IMR-90 (cell line): ENCODE results near the gene FAM78A. TPM values are rescaled to one million over a fixed set of nuclear protein-coding genes. Genes with fewer than 3 reads are reported as not detected.

Experiments
- ATAC-seq: fragments of 200-7000 bp; cut with Tn5 transposase; 2 replicates; pipeline ENCODE4 v1.9.1; 2020; ENCODE audit warnings: low read depth, mild to moderate bottlenecking, moderate library complexity
- BruUV-seq: library from RNA; stranded (reverse); fragments of 400-500 nt; replicated peaks from 2 replicates; lab custom pipeline; 2021; lab: Mats Ljungman, UMichigan
- CTCF ChIA-PET: fragments of 300-600 bp; formaldehyde crosslinking; extraction: SDS; loops from one replicate; lab custom pipeline; 2021; ENCODE audit warnings: antibody characterized with exemption; lab: Yijun Ruan, JAX
- POLR2A ChIA-PET: fragments of 300-600 bp; sonication (Branson Sonifier 250); formaldehyde crosslinking; loops from one replicate; lab custom pipeline; 2022; ENCODE audit warnings: antibody characterized with exemption; ENCODE audit not compliant: unreplicated experiment; lab: Charles Lee
- DNase-seq: peaks from one replicate; pipeline ENCODE4 v3.0.0; 2013
- H2AFZ ChIP-seq: replicated peaks from 2 replicates; pipeline ENCODE3; 2013; ENCODE audit warnings: low read length, mild to moderate bottlenecking; ENCODE audit not compliant: poor library complexity
- H2AK5ac ChIP-seq: 2 replicates; pipeline ENCODE4 v1.6.1; 2013; ENCODE audit warnings: low read depth, low read length, inconsistent platforms
- H2AK9ac ChIP-seq: replicated peaks from 2 replicates; pipeline ENCODE3; 2013; ENCODE audit warnings: mild to moderate bottlenecking, low read depth, low read length, moderate library complexity; ENCODE audit not compliant: poor library complexity
- H2BK120ac ChIP-seq: 2 replicates; pipeline ENCODE4 v1.6.1; 2013; ENCODE audit warnings: low read depth, low read length, inconsistent platforms
- H2BK15ac ChIP-seq: 3 replicates; pipeline ENCODE4 v1.6.1; 2013; ENCODE audit warnings: low read depth, low read length, inconsistent platforms
- H2BK20ac ChIP-seq: 2 replicates; pipeline ENCODE4 v1.6.1; 2013; ENCODE audit warnings: low read depth, mild to moderate bottlenecking, inconsistent platforms, low read length, moderate library complexity
- H2BK5ac ChIP-seq: 2 replicates; pipeline ENCODE4 v1.6.1; 2013; ENCODE audit warnings: mild to moderate bottlenecking, low read depth, low read length, inconsistent platforms; ENCODE audit not compliant: poor library complexity, severe bottlenecking
- H3K14ac ChIP-seq: replicated peaks from 2 replicates; pipeline ENCODE4 v1.6.1; 2013; ENCODE audit warnings: low read depth, low read length, inconsistent platforms
- H3K18ac ChIP-seq: 2 replicates; pipeline ENCODE4 v1.6.1; 2013; ENCODE audit warnings: low read depth, low read length, control low read depth
- H3K23ac ChIP-seq: 2 replicates; pipeline ENCODE4 v1.6.1; 2013; ENCODE audit warnings: low read depth, low read length, inconsistent platforms
- H3K27ac ChIP-seq: 2 replicates; pipeline ENCODE4 v1.5.1; 2013; ENCODE audit warnings: mild to moderate bottlenecking, control low read depth, low read length; ENCODE audit not compliant: insufficient read depth
- H3K27me3 ChIP-seq: 2 replicates; pipeline ENCODE4 v1.6.1; 2013; ENCODE audit warnings: low read length; ENCODE audit not compliant: control insufficient read depth, insufficient read depth
- H3K36me3 ChIP-seq: 2 replicates; pipeline ENCODE4 v1.6.1; 2013; ENCODE audit warnings: low read length, mixed read lengths; ENCODE audit not compliant: control insufficient read depth, insufficient read depth
- H3K4ac ChIP-seq: 2 replicates; pipeline ENCODE4 v1.6.1; 2013; ENCODE audit warnings: low read depth, low read length, inconsistent platforms
- H3K4me1 ChIP-seq: 2 replicates; pipeline ENCODE4 v1.6.1; 2013; ENCODE audit warnings: low read length, mixed read lengths; ENCODE audit not compliant: control insufficient read depth, insufficient read depth
- H3K4me2 ChIP-seq: 2 replicates; pipeline ENCODE4 v1.6.1; 2013; ENCODE audit warnings: low read depth, mild to moderate bottlenecking, control low read depth, low read length, moderate library complexity
- H3K4me3 ChIP-seq: 2 replicates; pipeline ENCODE4 v1.5.1; 2013; ENCODE audit warnings: low read depth, mild to moderate bottlenecking, control low read depth, low read length, moderate library complexity; ENCODE audit not compliant: insufficient read depth
- H3K56ac ChIP-seq: 2 replicates; pipeline ENCODE4 v1.6.1; 2013; ENCODE audit warnings: low read length, inconsistent platforms; ENCODE audit not compliant: insufficient read depth; ENCODE audit errors: extremely low read depth
- H3K79me1 ChIP-seq, 2 experiments: 2 replicates each; pipeline ENCODE4 v1.6.1; 2013; ENCODE audit warnings: low read length in 2 of 2, inconsistent platforms in 1 of 2, low read depth in 1 of 2
- H3K9ac ChIP-seq: 2 replicates; pipeline ENCODE4 v1.6.1; 2013; ENCODE audit warnings: low read depth, low read length, control low read depth
- H3K9me1 ChIP-seq: 2 replicates; pipeline ENCODE4 v1.6.1; 2013; ENCODE audit warnings: low read length, inconsistent platforms; ENCODE audit not compliant: insufficient read depth
- H3K9me3 ChIP-seq: 2 replicates; pipeline ENCODE4 v1.6.1; 2013; ENCODE audit warnings: low read length; ENCODE audit not compliant: control insufficient read depth, insufficient read depth
- H4K20me1 ChIP-seq: 2 replicates; pipeline ENCODE4 v1.6.1; 2013; ENCODE audit warnings: low read length, inconsistent platforms; ENCODE audit not compliant: insufficient read depth
- H4K5ac ChIP-seq: 2 replicates; pipeline ENCODE4 v1.6.1; 2013; ENCODE audit warnings: mild to moderate bottlenecking, low read depth, low read length, control low read depth
- H4K8ac ChIP-seq, 2 experiments: 2 replicates each; pipeline ENCODE4 v1.6.1; 2013; ENCODE audit warnings: low read depth in 2 of 2, low read length in 2 of 2, control low read depth in 1 of 2, inconsistent platforms in 1 of 2
- H4K91ac ChIP-seq: 2 replicates; pipeline ENCODE4 v1.6.1; 2013; ENCODE audit warnings: low read depth, low read length, inconsistent platforms; ENCODE audit not compliant: insufficient read depth
- FOS ChIP-seq: fragments of 150-350 bp; IDR thresholded peaks from 2 replicates; pipeline ENCODE4 v1.6.1; 2016; ENCODE audit warnings: low read depth, low read length
- RFX5 ChIP-seq: IDR thresholded peaks from 2 replicates; pipeline ENCODE4 v1.8.0; 2012; ENCODE audit warnings: low read depth, mild to moderate bottlenecking, low read length, moderate library complexity
- WGBS, 2 experiments: methylation state at CpG; one replicate each; pipeline versions ENCODE4 v1.1.5 to v1.1.7; 2013; ENCODE audit warnings: missing lambda C conversion rate in 2 of 2; ENCODE audit not compliant: insufficient read length in 1 of 2; ENCODE audit errors: extremely low coverage in 2 of 2; 5-methylcytosine and 5-hydroxymethylcytosine counted together
- dilution Hi-C: fragments of 300-500 bp; cut with HindIII; formaldehyde crosslinking; loops from one replicate; pipeline ENCODE4 v1.14.3; 2018; ENCODE audit warnings: low sequenced_read_pairs; ENCODE audit not compliant: unreplicated experiment
- in situ Hi-C: fragments of 300-500 bp; cut with MboI; formaldehyde crosslinking; loops from 3 replicates; pipeline ENCODE4 v1.14.3; 2019; ENCODE audit warnings: low sequenced_read_pairs, inconsistent platforms, mixed read lengths
- intact Hi-C: fragments of 100-400 bp; cut with micrococcal nuclease; formaldehyde crosslinking; loops from 2 replicates; pipeline ENCODE4 v1.10.0; 2022
- polyA plus RNA-seq, 3 experiments: library from polyadenylated mRNA; depleted of rRNA; stranded (reverse); fragments of >200 nt; gene quantifications; 2 replicates each; pipeline ENCODE4 v1.2.3, GENCODE V29; 2012; ENCODE audit warnings: low replicate concordance in 1 of 3
- total RNA-seq: library from RNA; depleted of rRNA; stranded (reverse); fragments of >200 nt; gene quantifications from 2 replicates; pipeline ENCODE4 v1.2.3, GENCODE V29; 2012
- TF ChIP-seq, protein P1 (sequence below): fragments of 150-350 bp; IDR thresholded peaks from 2 replicates; pipeline ENCODE4 v1.6.1; 2017; ENCODE audit warnings: mild to moderate bottlenecking, antibody characterized with exemption, low read length, low read depth

The FAM78A gene
- total and polyA plus RNA-seq, 2 of the 4 experiments (the other 2 are of a cell fraction) = 0.18 to 0.27 TPM

DNA sequence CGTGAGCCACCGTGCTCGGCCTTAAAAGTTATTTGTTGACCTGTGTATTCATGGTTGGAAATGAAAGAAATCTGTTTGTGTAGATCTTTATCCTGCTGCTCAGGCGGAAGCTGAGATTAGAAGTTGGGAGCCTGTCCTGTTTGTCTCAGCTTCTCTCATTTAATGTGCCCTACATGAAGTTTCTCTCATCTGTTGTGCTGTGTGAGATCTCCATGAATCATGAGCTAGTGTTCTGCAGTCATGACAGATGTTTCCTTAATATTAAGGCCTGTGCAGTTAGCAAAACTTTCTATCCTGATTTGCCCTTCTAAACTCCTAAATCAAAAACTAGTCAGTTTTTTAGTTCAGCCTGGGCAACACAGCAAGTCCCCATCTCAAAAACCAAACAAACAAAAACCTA is 59.5 kb downstream of the FAM78A start:
- CTCF ChIA-PET = no interaction called here
- Histone ChIP-seq H3K4me2 (no peak overlapping the region), H4K5ac (no peak overlapping the region), H3K27me3 (no peaks in the 10 kb centered on the region), H3K9me1 (peaks cover 15% of the 10 kb centered on the region), H2AFZ (no peak overlapping the region), H3K27ac (no peak overlapping the region), H2BK120ac (no peak overlapping the region), H3K9ac (no peak overlapping the region), H2AK5ac (no peak overlapping the region), H2AK9ac (no peak overlapping the region), H4K8ac (no peak overlapping the region), H3K9me3 (no peaks in the 10 kb centered on the region), H3K4me1 (no peaks in the 10 kb centered on the region; the same call in 1 of the 2 replicates), H3K14ac (no peak overlapping the region), H2BK15ac (no peak overlapping the region), H3K79me1 (peaks cover 0 to 7% of the 10 kb centered on the region in 2 experiments; a peak in 2 of 4 replicates), H2BK20ac (no peak overlapping the region), H3K23ac (no peak overlapping the region), H4K91ac (no peak overlapping the region), H2BK5ac (no peak overlapping the region), H3K4me3 (no peak overlapping the region), H3K36me3 (peaks cover 13% of the 10 kb centered on the region), H3K56ac (no peak overlapping the region), H3K18ac (no peak overlapping the region), H4K20me1 (peaks cover 5% of the 10 kb centered on the region; the same call in 1 of the 2 replicates), H3K4ac (no peak overlapping the region)
- DNase-seq = peak; percentile 8
- no TSS peak for BruUV-seq
- no CpG with 5 or more reads among the region's 4 CpGs for WGBS, 2 experiments
- TF ChIP-seq RFX5 (no peak), FOS (no peak)
- TF ChIP-seq, protein P1, sequence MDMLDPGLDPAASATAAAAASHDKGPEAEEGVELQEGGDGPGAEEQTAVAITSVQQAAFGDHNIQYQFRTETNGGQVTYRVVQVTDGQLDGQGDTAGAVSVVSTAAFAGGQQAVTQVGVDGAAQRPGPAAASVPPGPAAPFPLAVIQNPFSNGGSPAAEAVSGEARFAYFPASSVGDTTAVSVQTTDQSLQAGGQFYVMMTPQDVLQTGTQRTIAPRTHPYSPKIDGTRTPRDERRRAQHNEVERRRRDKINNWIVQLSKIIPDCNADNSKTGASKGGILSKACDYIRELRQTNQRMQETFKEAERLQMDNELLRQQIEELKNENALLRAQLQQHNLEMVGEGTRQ = no peak
- in situ Hi-C loops (no loop called here), intact Hi-C loops (no loop called here), dilution Hi-C loops (no loop called here)
- POLR2A ChIA-PET = no interaction called here
- ATAC-seq = no peak
